HG02884 (cell line): Measurements from ENCODE around the gene DYRK1A.

Experiments used
- ATAC-seq: cut with Tn5 transposase; IDR thresholded peaks from one replicate; pipeline ENCODE4 v1.9.1; 2021; ENCODE audit warnings: mild to moderate bottlenecking, moderate library complexity; ENCODE audit not compliant: unreplicated experiment

The DYRK1A gene

GRCh38 chr21:37415939-37416338 is 49.4 kb downstream of the DYRK1A start:
- no peak for ATAC-seq

DNA sequence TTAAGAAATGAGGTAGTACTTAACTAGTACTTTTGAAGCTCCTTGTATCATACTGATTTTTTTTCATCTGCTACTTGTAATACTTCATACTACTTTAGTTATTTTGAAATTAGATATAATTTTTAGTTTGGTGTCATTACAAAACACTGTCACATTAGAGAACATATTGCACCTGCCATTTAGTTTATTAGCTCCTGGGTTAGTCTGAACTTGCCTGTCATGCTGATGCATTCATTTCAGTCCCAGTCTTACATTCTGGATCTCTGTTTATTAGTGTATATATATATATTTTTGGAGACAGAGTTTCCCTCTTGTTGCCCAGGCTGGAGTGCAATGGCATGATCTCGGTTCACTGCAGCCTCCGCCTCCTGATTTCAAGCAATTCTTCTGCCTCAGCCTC is 50.3 kb downstream of the DYRK1A start:
- ATAC-seq: no peak

- ATAC-seq: no peak
Observed at GRCh38 chr21:37419228-37419906, 52.8 kb downstream of the DYRK1A start.

DNA sequence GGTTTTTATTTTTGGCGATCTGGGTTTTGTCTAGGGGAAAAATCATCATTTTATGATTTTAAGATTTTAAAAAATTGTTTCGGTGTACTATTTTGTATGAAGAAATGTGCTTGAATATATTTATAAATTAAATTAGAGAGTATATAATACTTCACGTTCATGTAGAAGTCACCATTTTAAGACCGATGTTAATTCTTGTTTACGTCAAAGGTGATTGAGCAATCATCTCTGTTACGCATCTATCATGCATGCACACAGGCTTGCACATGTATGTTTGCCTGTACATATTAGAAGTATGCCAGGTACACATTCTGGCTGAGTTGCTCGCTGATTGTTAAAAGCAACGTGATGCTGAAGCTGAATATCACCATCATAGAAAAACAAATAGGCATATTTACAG is 54.7 kb downstream of the DYRK1A start:
- no peak for ATAC-seq

DNA sequence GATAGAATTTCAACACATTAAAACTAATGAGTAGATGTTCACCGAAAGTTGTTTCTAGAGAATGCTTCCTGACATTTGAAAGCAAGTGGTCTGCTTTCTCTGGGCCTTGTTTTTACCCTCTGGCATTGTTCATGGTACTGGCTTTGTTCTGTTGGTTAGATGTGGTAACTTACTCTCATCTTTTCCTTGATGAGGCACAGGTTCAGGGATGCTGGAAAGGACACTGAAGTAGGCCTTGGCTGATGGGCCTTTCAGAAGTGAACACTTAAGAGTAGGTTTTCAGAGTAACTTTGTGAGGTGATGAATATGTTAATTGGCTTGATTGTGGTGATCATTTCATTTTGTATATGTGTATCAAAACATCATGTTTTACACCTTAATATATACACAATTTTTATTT is 55.8 kb downstream of the DYRK1A start:
- no peak for ATAC-seq

DNA sequence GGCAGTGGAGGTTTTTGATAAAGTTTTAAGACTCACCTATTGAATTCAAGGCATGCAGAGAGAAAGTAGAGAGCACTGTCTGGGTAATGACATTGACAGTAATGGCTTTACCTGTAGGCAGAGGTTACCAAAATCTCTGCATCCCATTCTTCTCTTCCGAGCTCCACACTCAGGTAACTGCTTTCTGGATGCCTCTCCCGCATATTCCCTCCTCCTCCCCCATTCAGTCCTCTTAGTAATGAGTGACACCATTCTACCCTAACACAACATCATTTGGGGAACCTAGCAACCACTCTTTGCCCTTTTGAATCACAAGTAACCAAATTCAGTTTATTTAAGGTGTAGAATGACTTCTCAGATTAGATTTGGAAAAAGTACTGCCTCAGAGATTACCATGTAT is 56.5 kb downstream of the DYRK1A start:
- no peak for ATAC-seq

DNA sequence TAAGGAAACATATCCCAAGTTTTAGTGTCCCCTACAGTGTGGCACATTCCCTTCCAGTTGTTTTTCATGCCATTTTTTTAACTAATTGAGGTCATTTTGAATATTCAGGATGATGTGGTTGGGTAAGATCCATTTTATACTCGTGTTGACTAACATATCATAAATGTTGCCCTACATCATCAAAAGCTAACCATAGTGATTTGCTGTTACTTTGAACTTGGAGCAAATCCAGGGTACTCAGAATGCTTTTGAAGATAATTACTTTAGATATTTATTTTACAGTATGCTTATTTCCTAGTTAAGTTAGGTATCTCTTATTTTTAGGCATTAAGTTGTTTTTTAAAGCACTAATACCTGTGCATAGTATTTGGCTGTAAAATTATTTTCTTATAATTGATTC is 57.8 kb downstream of the DYRK1A start:
- no peak for ATAC-seq

GRCh38 chr21:37425001-37425400 is 58.4 kb downstream of the DYRK1A start:
- ATAC-seq: no peak

DNA sequence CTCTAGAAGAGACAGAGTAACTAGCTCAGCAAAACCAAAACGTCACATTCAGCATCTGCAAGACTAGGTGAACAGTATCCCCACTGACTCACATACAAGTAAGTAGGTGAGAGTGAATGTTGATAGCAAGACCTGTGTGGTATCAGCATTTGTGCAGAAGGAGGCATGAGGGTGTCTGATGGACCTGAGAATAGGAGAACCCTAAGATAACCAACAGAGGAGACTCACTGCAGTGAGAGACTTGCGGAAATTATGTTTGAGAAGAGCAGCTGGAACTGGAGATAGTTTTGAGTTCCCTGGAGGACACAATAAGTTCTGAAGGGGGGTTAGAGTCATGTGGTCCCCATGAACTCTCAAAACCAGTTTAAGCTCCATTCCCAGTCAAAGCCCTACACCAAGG is 59.1 kb downstream of the DYRK1A start:
- ATAC-seq: no peak

GRCh38 chr21:37427221-37427620 is 60.6 kb downstream of the DYRK1A start:
- ATAC-seq: no peak

- no peak for ATAC-seq
Observed at GRCh38 chr21:37429356-37429755, 62.8 kb downstream of the DYRK1A start.

GRCh38 chr21:37430184-37430821 is 63.7 kb downstream of the DYRK1A start:
- no peak for ATAC-seq

GRCh38 chr21:37431243-37431642 is 64.7 kb downstream of the DYRK1A start:
- ATAC-seq: no peak

DNA sequence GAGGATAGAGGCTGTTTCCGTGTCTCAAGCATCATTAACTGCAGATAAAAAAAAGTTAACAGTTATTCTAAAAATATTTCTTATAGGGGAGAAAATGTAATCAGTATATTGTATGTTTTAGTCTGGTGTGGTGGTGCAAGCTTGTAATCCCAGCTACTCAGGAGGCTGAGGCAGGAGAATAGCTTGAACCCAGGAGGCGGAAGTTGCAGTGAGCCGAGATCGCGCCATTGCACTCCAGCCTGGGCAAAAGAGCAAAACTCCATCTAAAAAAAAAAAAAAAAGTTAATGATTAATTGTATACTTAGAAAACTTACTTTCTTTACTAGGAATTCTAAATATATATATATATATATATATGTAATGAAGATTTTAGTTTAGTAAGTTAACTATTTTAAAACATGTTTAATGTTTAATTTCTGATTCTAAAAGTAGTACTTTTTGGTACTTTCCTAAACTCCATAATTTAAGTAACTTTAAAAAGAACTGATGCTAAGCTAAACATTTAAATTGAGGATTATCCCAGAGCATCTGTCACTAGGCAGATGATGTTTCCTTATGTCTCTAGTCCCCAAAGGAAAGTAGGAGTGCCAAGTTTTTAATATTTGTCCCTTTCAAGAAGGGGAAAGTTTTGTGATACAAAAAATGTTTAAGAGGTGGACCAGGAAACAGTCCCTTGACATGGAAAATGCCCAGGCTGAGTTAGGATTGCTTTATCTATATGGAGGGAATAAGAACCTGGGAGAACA is 66.3 kb downstream of the DYRK1A start:
- no peak for ATAC-seq

GRCh38 chr21:37433456-37433840 is 66.9 kb downstream of the DYRK1A start:
- no peak for ATAC-seq

- no peak for ATAC-seq
Observed at GRCh38 chr21:37435120-37435519, 68.5 kb downstream of the DYRK1A start.

DNA sequence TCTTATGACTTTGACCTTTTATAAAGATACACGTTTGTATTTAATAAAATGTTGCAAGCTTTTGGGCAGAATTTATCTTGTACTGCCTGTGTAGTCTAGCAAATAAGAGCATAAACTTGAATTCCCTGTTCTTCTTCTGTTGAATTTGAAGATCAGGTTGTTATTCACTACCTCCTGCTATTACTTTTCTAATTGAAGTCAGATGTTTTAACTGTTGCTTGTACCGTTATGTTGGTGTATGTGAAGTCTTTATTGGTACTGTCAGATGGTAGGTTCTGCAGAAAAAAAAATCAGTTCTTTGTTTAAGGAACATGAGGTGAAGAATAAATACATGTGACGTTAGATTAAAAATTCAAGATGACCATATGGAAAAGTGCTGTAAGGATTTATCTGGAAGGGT is 69.1 kb downstream of the DYRK1A start:
- no peak for ATAC-seq

DNA sequence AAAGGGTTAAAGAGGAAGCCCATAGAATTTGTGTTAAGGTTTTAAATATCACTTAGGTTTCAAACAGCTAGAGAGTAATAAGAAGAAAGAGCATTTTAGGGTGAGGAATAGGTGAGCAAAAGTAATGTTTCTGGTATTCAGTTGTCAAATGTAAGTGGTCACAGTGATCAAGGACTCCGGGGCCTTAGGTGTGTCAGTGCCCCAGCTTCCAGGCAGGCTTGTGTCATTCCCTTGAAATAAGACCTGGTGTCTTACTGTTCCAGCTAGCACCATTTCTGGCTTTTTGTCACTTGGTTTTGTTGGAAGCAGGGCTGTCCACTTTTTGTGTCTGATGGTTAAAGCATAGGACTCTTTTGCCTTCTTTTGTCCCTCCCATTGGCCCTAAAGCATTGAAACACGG is 69.6 kb downstream of the DYRK1A start:
- no peak for ATAC-seq

DNA sequence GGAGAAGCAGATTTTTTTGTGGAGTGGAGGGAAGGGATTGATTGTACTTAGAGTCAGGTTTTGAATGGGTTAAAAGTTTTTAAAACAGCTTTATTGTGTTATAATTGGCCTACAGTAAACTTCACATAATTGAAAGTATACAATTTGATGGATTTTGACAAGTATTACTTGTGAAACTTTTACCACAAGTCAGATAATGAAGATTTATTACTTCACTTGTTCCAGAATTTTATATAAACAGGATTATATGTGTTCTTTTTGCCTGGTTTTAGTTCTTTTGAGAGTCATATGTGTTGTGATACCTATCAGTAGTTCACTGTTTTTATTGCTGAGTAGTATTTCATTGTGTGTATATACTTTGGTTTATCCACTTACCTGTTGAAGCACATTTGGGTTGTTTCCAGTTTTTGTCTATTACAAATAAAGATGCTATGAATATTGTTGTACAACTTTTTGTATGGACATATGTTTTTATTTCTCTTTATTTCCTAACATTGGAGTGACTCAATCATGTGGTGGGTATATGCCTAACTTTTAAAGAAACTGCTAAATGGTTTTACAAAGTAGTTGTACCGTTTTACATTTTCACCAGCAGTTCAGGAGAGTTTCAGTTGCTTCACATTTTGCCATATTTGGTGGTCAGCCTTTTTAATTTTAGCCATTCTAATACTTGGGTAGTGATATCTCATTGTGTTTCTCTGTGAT is 71.0 kb downstream of the DYRK1A start:
- ATAC-seq: no peak

DNA sequence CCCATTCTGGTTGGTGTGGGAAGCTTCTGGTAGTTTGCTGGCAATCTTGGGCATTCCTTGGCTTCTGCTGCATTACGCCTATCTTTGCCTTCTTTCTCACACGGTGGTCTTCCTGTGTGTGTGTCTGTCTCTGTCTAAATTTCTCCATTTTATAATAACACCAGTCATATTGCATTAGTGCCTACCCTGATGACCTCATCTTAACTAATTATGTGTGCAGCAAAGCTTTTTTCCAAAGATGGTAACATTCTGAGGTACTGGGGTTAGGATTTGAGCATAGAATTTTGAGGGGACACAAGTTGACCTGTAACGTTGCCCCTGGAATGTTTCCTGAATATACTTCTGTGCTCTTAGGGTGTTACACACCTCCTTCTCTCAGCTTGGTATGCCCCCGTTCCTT is 77.1 kb downstream of the DYRK1A start:
- no peak for ATAC-seq

DNA sequence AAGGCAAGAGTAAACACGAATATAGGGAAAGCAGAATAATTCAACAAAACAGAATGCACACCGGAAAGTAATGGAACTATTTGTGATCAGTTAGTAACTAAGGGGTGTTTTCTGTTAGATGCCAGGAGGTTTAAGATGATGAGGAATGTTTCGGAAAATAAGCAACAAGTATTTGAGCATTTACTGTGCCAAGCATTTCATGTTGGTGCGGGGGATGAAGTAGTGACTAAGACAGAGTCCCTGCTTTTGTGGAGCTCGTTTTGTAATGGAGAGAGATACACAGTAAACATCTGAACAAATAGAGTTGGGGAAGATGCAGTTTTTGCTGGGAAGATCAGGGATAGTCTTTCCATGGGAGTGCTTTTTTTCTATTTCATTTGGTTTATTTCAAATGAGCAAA is 78.7 kb downstream of the DYRK1A start:
- ATAC-seq: no peak

DNA sequence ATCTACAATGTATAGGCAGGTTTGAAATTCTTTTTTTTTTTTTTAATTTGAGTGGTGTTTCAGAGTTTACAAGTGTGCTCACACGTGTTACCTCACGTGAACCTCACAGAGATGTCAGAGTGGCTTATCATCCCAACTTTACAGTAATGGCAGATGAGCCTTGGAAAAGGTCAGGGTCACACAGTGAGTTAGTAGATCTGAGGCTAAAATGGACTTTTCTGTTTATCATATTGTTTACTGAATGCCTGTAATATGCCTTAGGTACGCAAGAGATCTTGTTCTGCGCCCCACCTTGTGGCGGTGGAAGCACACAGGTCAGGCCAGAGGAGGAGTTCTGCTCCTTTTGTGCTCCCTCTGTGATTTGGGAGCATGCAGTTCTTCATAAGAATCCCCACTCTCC is 80.0 kb downstream of the DYRK1A start:
- ATAC-seq: no peak
